K562 (cell line): ENCODE data around the gene PFDN2. TPM values are rescaled to one million over a fixed set of nuclear protein-coding genes. Genes with fewer than 3 reads are reported as not detected.

Experiments
- ADNP ChIP-seq: fragments of 200-800 bp; sonication (Bioruptor generic); IDR thresholded peaks from 2 replicates; pipeline ENCODE4 v1.6.1; 2016; ENCODE audit warnings: missing genetic modification characterization, missing compliant biosample characterization
- ARID2 ChIP-seq: fragments of 450-650 bp; IDR thresholded peaks from 2 replicates; pipeline ENCODE4 v1.6.1; 2017; ENCODE audit warnings: antibody characterized with exemption, mild to moderate bottlenecking
- CEBPG ChIP-seq, 3 experiments: fragments of 200-800 bp in 1 of 3; sonication (Bioruptor generic) in 1 of 3; sonication (generic) in 1 of 3; formaldehyde crosslinking in 1 of 3; IDR thresholded peaks in 2 of 3; conservative IDR thresholded peaks in 1 of 3; 2 replicates each; pipeline versions ENCODE4 v1.6.1 to v1.8.0; 2016 to 2022; ENCODE audit warnings: missing compliant biosample characterization in 2 of 3, missing genetic modification characterization in 2 of 3, mild to moderate bottlenecking in 1 of 3, missing genetic modification reagents in 1 of 3
- CHD4 ChIP-seq: fragments of 200-600 bp; sonication (generic); IDR thresholded peaks from 3 replicates; pipeline ENCODE4 v1.6.1; 2012; ENCODE audit warnings: low read depth, mild to moderate bottlenecking, mixed read lengths, low read length, inconsistent platforms; ENCODE audit not compliant: insufficient read depth, insufficient replicate concordance, poor library complexity, severe bottlenecking
- CSDE1 ChIP-seq, 2 experiments: fragments of 450-650 bp; IDR thresholded peaks; 2 replicates each; pipeline ENCODE4 v1.6.1; 2016; ENCODE audit warnings: mild to moderate bottlenecking in 1 of 2
- KAT2B ChIP-seq: IDR thresholded peaks from one replicate; pipeline ENCODE4 v1.6.1; 2012; ENCODE audit warnings: low read depth, mild to moderate bottlenecking, control low read depth, inconsistent platforms, low read length, moderate library complexity
- MEF2A ChIP-seq: IDR thresholded peaks from 2 replicates; pipeline ENCODE4 v1.6.1; 2011; ENCODE audit warnings: low read depth, mild to moderate bottlenecking, low read length, moderate library complexity; ENCODE audit not compliant: control insufficient read depth
- NCOA6 ChIP-seq: fragments of 450-650 bp; IDR thresholded peaks from 2 replicates; pipeline ENCODE4 v1.6.1; 2017; ENCODE audit warnings: mild to moderate bottlenecking
- NFXL1 ChIP-seq: fragments of 450-650 bp; formaldehyde crosslinking; IDR thresholded peaks from 2 replicates; pipeline ENCODE4 v1.4.0; 2021; ENCODE audit warnings: mild to moderate bottlenecking
- PREB ChIP-seq: sonication (generic); formaldehyde crosslinking; IDR thresholded peaks from 2 replicates; pipeline ENCODE4 v1.8.1; 2023; ENCODE audit warnings: mild to moderate bottlenecking, missing genetic modification reagents
- SAFB2 ChIP-seq: fragments of 200-400 bp; formaldehyde crosslinking; IDR thresholded peaks from 2 replicates; pipeline ENCODE4 v1.6.1; 2018; ENCODE audit warnings: borderline replicate concordance, low read length, low read depth, moderate library complexity; ENCODE audit not compliant: severe bottlenecking
- SLC30A9 ChIP-seq: fragments of 250-450 bp; sonication (Bioruptor Pico); IDR thresholded peaks from 2 replicates; pipeline ENCODE4 v1.8.0; 2022; ENCODE audit warnings: mild to moderate bottlenecking, moderate library complexity
- SMAD4 ChIP-seq: fragments of 250-450 bp; sonication (Bioruptor Pico); conservative IDR thresholded peaks from 2 replicates; pipeline ENCODE4 v1.8.0; 2021; ENCODE audit warnings: inconsistent platforms, mild to moderate bottlenecking, moderate library complexity
- SRSF9 ChIP-seq: fragments of 200-400 bp; formaldehyde crosslinking; IDR thresholded peaks from 2 replicates; pipeline ENCODE4 v1.6.1; 2017; ENCODE audit warnings: low read depth, low read length, borderline replicate concordance
- STAG1 ChIP-seq: sonication (generic); formaldehyde crosslinking; IDR thresholded peaks from 2 replicates; pipeline ENCODE4 v1.5.0; 2020; ENCODE audit warnings: missing genetic modification reagents, borderline replicate concordance
- TAF7 ChIP-seq: fragments of 450-650 bp; IDR thresholded peaks from 2 replicates; pipeline ENCODE4 v1.6.1; 2016; ENCODE audit warnings: missing genetic modification characterization, missing compliant biosample characterization
- TBL1XR1 ChIP-seq, 2 experiments: IDR thresholded peaks; 2 replicates each; pipeline ENCODE4 v1.6.1; 2012; ENCODE audit warnings: improper control_type of control experiment in 2 of 2, low read length in 2 of 2, mild to moderate bottlenecking in 1 of 2
- ZBTB9 ChIP-seq: fragments of 450-650 bp; formaldehyde crosslinking; IDR thresholded peaks from 2 replicates; pipeline ENCODE4 v1.4.0; 2020; ENCODE audit warnings: mild to moderate bottlenecking, moderate library complexity
- ZNF347 ChIP-seq: fragments of 450-650 bp; formaldehyde crosslinking; IDR thresholded peaks from 2 replicates; pipeline ENCODE4 v1.4.0; 2020; ENCODE audit warnings: low read depth, mild to moderate bottlenecking, moderate library complexity
- ZNF449 ChIP-seq: fragments of 250-450 bp; sonication (Bioruptor Pico); IDR thresholded peaks from 2 replicates; pipeline ENCODE4 v1.8.0; 2022; ENCODE audit warnings: moderate library complexity, mild to moderate bottlenecking, inconsistent platforms
- ZNF707 ChIP-seq: fragments of 250-450 bp; sonication (Bioruptor Pico); conservative IDR thresholded peaks from 2 replicates; pipeline ENCODE4 v1.8.0; 2022; ENCODE audit warnings: inconsistent platforms, mild to moderate bottlenecking, moderate library complexity
- ZNF766 ChIP-seq: fragments of 200-800 bp; sonication (Bioruptor generic); conservative IDR thresholded peaks from 2 replicates; pipeline ENCODE4 v1.6.1; 2016; ENCODE audit warnings: missing genetic modification characterization, missing compliant biosample characterization
- polyA plus RNA-seq, 8 experiments: library from polyadenylated mRNA; depleted of rRNA in 4 of 8; stranded (reverse) in 5 of 8; unstranded in 3 of 8; fragments of >200 nt; fragmentation: Nextera tagmentation in 2 of 8; fragmentation: Illumina TruSeq in 1 of 8; extraction: Ambion mirVana in 2 of 8; extraction: Trizol in 1 of 8; gene quantifications; 2 replicates each; pipeline versions ENCODE4 v1.2.1 to v1.2.3, GENCODE V29; 2011 to 2014; ENCODE audit warnings: inconsistent platforms in 1 of 8, missing spikeins in 1 of 8
- total RNA-seq, 7 experiments: library from RNA; depleted of rRNA in 6 of 7; stranded (reverse); fragments of >200 nt in 6 of 7; fragmentation: Illumina TruSeq in 2 of 7; extraction: Trizol in 2 of 7; gene quantifications; 2 replicates each; pipeline versions ENCODE4 v1.2.1 to v1.2.3, GENCODE V29; 2011 to 2021; ENCODE audit warnings: low replicate concordance in 1 of 7

PFDN2 gene
- total and polyA plus RNA-seq, 9 of the 15 experiments (the other 6 are each of a cell fraction or from before 2014, with no cell fraction given), result 50.2 to 361 (median 144) TPM

- TF ChIP-seq CSDE1 (IDR thresholded peaks at IDR 0.05), result peak; percentile 51 to 87; a peak in 2 of 4 replicates
- no peak for TF ChIP-seq NFXL1 (CRISPR knock-in tag)
- TF ChIP-seq NCOA6, result no peak
- peak; percentile 80 for TF ChIP-seq ZNF766 (CRISPR knock-in tag)
- TF ChIP-seq CHD4, result no peak
- no peak; the same call in 1 of the 2 replicates for TF ChIP-seq ZBTB9 (CRISPR knock-in tag)
- peak; percentile 57; the same call in 1 of the 2 replicates for TF ChIP-seq SMAD4 (CRISPR knock-in tag)
- TF ChIP-seq TBL1XR1 (IDR thresholded peaks at IDR 0.05; ENCODE audit: low read length in 2 of 2), result 0 out of 4 replicates have a peak, but pooled peaks of 1 of the 2 experiments have one; percentile 32
- TF ChIP-seq SLC30A9 (CRISPR knock-in tag), result no peak
- no peak for TF ChIP-seq ARID2
- no peak for TF ChIP-seq STAG1
- no peak for TF ChIP-seq SRSF9
- no peak for TF ChIP-seq MEF2A
- TF ChIP-seq KAT2B, result no peak
- peak; percentile 75; the same call in 1 of the 2 replicates for TF ChIP-seq CEBPG (CRISPR knock-in tag; IDR thresholded peaks at IDR 0.05)
- no peak for TF ChIP-seq CEBPG (tag; conservative IDR thresholded peaks at IDR 0.05 in 1 of 2, IDR thresholded peaks at IDR 0.05 in 1 of 2)
- no peak for TF ChIP-seq ADNP (tag)
- TF ChIP-seq SAFB2, result no peak
- no peak for TF ChIP-seq ZNF707 (CRISPR knock-in tag)
- TF ChIP-seq TAF7, result peak; percentile 97
- TF ChIP-seq ZNF347 (CRISPR knock-in tag), result no peak
- no peak for TF ChIP-seq ZNF449
- TF ChIP-seq PREB, result no peak
- TF ChIP-seq, all 486 proteins: peak for 150
These were observed 36.0 kb upstream of the PFDN2 start, which contains the start of gene UFC1 (continued) for GRCh38 chr1:161153682-161154337.
